Measurements from ENCODE around the gene PPP3CA.

The PPP3CA gene

DNA sequence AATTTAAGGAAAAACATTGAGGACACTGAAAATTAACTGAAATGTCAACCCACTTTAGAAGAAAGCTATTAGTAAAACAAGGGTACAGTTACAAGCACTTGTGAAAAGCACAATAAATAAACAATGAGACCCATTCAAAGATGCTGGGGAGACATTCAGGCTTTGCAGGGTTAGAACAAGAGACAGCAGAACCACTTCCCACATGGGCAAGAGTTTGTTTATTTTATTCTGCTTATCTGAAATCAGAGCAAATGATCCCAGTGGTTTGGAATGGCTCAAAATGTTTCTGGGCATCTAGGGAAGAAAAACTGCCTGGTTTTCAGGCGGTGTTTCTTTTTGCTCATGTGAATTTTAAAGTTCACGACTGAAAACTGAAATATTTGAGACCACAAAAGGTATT lies 42.4 kb downstream of the PPP3CA start:
- TF ChIP-seq CREB1 (IDR thresholded peaks at IDR 0.05; ENCODE audit: low read depth) (no peak), TAF1 (IDR thresholded peaks at IDR 0.05; ENCODE audit: low read depth) (no peak), EP300 (IDR thresholded peaks at IDR 0.05; ENCODE audit: borderline replicate concordance) (no peak)

DNA sequence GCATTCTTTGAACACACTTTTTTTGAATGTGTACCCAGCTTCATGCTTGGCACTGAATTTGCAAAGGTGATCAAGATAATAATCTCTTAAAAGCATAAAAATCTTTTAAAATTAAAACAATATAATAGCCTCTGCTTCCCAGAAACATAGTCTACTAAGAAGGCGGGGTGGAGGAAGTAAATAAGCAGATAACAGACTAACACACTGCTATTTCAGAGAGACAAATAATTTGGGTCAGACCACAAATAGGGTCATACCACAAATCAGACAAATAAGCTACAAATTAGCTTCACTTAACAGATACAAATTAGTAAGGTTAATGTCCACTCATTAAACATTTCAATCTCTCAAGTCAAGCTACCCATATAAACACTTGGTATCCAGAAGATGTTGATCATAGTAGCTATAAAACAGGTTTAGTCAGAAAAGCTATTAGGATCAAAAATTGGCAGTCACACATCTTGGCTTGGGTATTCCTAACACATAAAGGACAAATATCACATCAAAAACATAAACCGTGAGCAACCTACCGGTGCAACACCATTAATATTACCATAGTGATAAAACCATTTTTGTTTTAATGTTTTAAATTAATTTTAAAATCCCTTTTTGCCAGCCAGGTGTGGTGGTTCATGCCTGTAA lies 47.3 kb downstream of the PPP3CA start:
- TF ChIP-seq NFIC (IDR thresholded peaks at IDR 0.05), result no peak
- TF ChIP-seq TEAD4 (IDR thresholded peaks at IDR 0.05), result no peak
- TF ChIP-seq TCF12 (IDR thresholded peaks at IDR 0.05; ENCODE audit: low read depth), result no peak
- TF ChIP-seq RAD21 (IDR thresholded peaks at IDR 0.05; ENCODE audit: low read depth), result no peak
- TF ChIP-seq, protein P1, sequence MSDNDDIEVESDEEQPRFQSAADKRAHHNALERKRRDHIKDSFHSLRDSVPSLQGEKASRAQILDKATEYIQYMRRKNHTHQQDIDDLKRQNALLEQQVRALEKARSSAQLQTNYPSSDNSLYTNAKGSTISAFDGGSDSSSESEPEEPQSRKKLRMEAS (IDR thresholded peaks at IDR 0.05), result no peak
- TF ChIP-seq TAF1 (IDR thresholded peaks at IDR 0.05; ENCODE audit: low read depth), result no peak
- no peak for TF ChIP-seq CREB1 (IDR thresholded peaks at IDR 0.05; ENCODE audit: low read depth)
- TF ChIP-seq, protein P2, sequence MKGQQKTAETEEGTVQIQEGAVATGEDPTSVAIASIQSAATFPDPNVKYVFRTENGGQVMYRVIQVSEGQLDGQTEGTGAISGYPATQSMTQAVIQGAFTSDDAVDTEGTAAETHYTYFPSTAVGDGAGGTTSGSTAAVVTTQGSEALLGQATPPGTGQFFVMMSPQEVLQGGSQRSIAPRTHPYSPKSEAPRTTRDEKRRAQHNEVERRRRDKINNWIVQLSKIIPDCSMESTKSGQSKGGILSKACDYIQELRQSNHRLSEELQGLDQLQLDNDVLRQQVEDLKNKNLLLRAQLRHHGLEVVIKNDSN (IDR thresholded peaks at IDR 0.05), result no peak
- TF ChIP-seq, protein P3, sequence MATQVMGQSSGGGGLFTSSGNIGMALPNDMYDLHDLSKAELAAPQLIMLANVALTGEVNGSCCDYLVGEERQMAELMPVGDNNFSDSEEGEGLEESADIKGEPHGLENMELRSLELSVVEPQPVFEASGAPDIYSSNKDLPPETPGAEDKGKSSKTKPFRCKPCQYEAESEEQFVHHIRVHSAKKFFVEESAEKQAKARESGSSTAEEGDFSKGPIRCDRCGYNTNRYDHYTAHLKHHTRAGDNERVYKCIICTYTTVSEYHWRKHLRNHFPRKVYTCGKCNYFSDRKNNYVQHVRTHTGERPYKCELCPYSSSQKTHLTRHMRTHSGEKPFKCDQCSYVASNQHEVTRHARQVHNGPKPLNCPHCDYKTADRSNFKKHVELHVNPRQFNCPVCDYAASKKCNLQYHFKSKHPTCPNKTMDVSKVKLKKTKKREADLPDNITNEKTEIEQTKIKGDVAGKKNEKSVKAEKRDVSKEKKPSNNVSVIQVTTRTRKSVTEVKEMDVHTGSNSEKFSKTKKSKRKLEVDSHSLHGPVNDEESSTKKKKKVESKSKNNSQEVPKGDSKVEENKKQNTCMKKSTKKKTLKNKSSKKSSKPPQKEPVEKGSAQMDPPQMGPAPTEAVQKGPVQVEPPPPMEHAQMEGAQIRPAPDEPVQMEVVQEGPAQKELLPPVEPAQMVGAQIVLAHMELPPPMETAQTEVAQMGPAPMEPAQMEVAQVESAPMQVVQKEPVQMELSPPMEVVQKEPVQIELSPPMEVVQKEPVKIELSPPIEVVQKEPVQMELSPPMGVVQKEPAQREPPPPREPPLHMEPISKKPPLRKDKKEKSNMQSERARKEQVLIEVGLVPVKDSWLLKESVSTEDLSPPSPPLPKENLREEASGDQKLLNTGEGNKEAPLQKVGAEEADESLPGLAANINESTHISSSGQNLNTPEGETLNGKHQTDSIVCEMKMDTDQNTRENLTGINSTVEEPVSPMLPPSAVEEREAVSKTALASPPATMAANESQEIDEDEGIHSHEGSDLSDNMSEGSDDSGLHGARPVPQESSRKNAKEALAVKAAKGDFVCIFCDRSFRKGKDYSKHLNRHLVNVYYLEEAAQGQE (IDR thresholded peaks at IDR 0.05; ENCODE audit: low read depth), result no peak
- TF ChIP-seq CEBPB (IDR thresholded peaks at IDR 0.05), result no peak
- no peak for TF ChIP-seq ZBTB7A (IDR thresholded peaks at IDR 0.05; ENCODE audit: low read depth)
- no peak for TF ChIP-seq EP300 (IDR thresholded peaks at IDR 0.05; ENCODE audit: borderline replicate concordance)
- no peak for TF ChIP-seq EGR1 (IDR thresholded peaks at IDR 0.05)
- TF ChIP-seq FOXM1 (IDR thresholded peaks at IDR 0.05; ENCODE audit: borderline replicate concordance, low read depth), result no peak
- no peak for TF ChIP-seq YY1 (IDR thresholded peaks at IDR 0.05; ENCODE audit: low read depth)

DNA sequence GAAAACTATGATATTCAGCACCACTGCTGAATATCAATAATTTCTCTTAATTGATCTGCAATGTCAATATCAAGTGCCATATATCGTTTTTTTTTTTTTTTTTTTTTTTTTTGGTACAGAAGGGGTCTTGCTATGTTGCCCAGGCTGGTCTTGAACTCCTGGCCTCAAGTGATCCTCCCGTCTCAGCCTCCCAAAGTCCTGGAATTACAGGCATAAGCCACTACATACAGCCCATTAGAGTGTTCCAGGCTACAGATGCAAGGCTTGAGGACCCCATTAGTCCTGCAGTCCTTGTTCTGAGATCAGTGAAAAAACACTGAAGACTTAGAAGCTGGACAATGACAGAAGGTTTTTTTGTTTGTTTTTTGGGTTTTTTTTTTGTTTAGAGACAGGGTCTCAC lies 48.3 kb downstream of the PPP3CA start:
- TF ChIP-seq FOXM1 (IDR thresholded peaks at IDR 0.05; ENCODE audit: borderline replicate concordance, low read depth) (no peak), TEAD4 (IDR thresholded peaks at IDR 0.05) (no peak)

DNA sequence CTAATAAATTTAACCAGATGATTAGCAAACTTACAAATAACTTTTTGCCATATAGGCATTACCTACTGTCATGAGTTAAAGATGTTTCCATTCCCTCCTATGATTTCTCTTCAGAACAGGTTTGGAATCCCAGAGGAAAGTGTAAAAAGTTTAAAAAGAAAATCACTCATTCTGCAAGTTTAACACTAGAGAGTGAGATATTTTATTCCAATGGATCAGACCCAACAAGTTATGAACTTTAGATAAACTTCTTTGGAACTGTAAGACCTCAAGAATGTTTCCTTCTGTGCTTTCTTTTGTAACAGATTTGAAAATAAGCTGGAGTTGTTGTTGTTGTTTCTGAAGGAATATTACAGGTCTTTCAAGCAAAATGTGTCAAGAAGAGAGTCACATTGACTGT lies 51.6 kb downstream of the PPP3CA start:
- no peak for TF ChIP-seq CEBPB (IDR thresholded peaks at IDR 0.05)
- TF ChIP-seq, protein P1 (IDR thresholded peaks at IDR 0.05), result no peak
- no peak for TF ChIP-seq RAD21 (IDR thresholded peaks at IDR 0.05; ENCODE audit: low read depth)
- TF ChIP-seq, protein P3 (IDR thresholded peaks at IDR 0.05; ENCODE audit: low read depth), result no peak
- no peak for TF ChIP-seq YY1 (IDR thresholded peaks at IDR 0.05; ENCODE audit: low read depth)
- TF ChIP-seq TAF1 (IDR thresholded peaks at IDR 0.05; ENCODE audit: low read depth), result no peak
- TF ChIP-seq TEAD4 (IDR thresholded peaks at IDR 0.05), result no peak
- TF ChIP-seq EP300 (IDR thresholded peaks at IDR 0.05; ENCODE audit: borderline replicate concordance), result no peak
- TF ChIP-seq CREB1 (IDR thresholded peaks at IDR 0.05; ENCODE audit: low read depth), result no peak
- no peak for TF ChIP-seq TCF12 (IDR thresholded peaks at IDR 0.05; ENCODE audit: low read depth)
- TF ChIP-seq NFIC (IDR thresholded peaks at IDR 0.05), result no peak
- no peak for TF ChIP-seq ZBTB7A (IDR thresholded peaks at IDR 0.05; ENCODE audit: low read depth)
- no peak for TF ChIP-seq EGR1 (IDR thresholded peaks at IDR 0.05)

DNA sequence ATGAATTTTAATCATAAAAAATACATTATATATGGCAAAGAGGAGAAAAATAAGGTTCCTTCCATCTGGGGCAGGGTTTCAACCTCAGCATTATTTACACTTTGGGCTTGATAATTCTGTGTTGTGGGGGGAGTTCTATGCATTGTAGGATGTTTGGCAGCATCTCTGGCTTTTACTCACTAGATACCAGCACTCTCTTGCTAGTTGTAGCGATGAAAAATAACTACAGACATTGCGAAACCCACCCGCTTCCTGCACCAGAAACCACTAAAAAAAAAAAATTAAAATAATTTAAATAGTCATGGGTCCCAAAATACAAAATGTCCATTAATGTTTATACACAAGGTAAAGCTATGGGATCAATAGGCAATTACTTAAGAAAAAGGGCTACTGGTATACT lies 52.7 kb downstream of the PPP3CA start:
- no peak for TF ChIP-seq TCF12 (IDR thresholded peaks at IDR 0.05; ENCODE audit: low read depth)
- TF ChIP-seq TEAD4 (IDR thresholded peaks at IDR 0.05), result no peak
- TF ChIP-seq, protein P2 (IDR thresholded peaks at IDR 0.05), result no peak
- TF ChIP-seq NFIC (IDR thresholded peaks at IDR 0.05), result no peak

DNA sequence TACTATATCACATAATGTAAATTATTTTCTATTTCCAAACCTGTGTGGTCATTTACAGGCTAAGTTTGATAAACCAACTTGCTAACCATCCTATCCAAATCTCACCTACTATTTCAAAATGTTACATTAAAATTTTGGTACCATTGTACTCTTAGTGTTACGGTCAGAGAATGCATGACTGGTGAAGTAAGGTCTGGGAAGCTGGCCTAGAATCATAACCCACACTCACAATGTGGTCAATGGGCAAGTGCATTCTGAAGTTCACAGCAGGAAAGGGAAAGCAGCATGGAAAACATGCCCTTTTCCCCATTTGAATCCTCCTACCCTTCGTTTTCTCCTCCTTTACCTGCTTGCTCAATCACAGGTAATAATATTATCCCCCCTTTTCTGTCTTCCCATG lies 54.4 kb downstream of the PPP3CA start:
- no peak for TF ChIP-seq ZBTB7A (IDR thresholded peaks at IDR 0.05; ENCODE audit: low read depth)
- TF ChIP-seq TAF1 (IDR thresholded peaks at IDR 0.05; ENCODE audit: low read depth), result no peak
- no peak for TF ChIP-seq CEBPB (IDR thresholded peaks at IDR 0.05)
- TF ChIP-seq RAD21 (IDR thresholded peaks at IDR 0.05; ENCODE audit: low read depth), result no peak
- no peak for TF ChIP-seq EP300 (IDR thresholded peaks at IDR 0.05; ENCODE audit: borderline replicate concordance)
- no peak for TF ChIP-seq CREB1 (IDR thresholded peaks at IDR 0.05; ENCODE audit: low read depth)
- no peak for TF ChIP-seq NFIC (IDR thresholded peaks at IDR 0.05)
- TF ChIP-seq TCF12 (IDR thresholded peaks at IDR 0.05; ENCODE audit: low read depth), result no peak
- no peak for TF ChIP-seq YY1 (IDR thresholded peaks at IDR 0.05; ENCODE audit: low read depth)
- no peak for TF ChIP-seq TEAD4 (IDR thresholded peaks at IDR 0.05)
- TF ChIP-seq, protein P1 (IDR thresholded peaks at IDR 0.05), result no peak
- no peak for TF ChIP-seq FOXM1 (IDR thresholded peaks at IDR 0.05; ENCODE audit: borderline replicate concordance, low read depth)
- TF ChIP-seq, protein P3 (IDR thresholded peaks at IDR 0.05; ENCODE audit: low read depth), result no peak
- TF ChIP-seq, protein P2 (IDR thresholded peaks at IDR 0.05), result no peak
- no peak for TF ChIP-seq EGR1 (IDR thresholded peaks at IDR 0.05)
